Measurements from ENCODE around the gene CHRM2. TPM values are rescaled to one million over a fixed set of nuclear protein-coding genes. Genes with fewer than 3 reads are reported as not detected.

The CHRM2 gene
- total RNA-seq, 4 donors from 2014 or later, result not detected

GRCh38 chr7:136890399-136890798 lies 21.9 kb downstream of the CHRM2 start:
- DNase-seq, result no peak
- H3K4me3 ChIP-seq (replicated peaks in 1 of 3), result no peak overlapping the region
- no peaks in the 10 kb centered on the region for H3K4me1 ChIP-seq
- no peaks in the 10 kb centered on the region for H3K27me3 ChIP-seq
- no peaks in the 10 kb centered on the region for H3K9me3 ChIP-seq
- H3K27ac ChIP-seq, result no peak overlapping the region
- intact Hi-C loops (cut with DNase I), result no loop called here
- no peak for TF ChIP-seq CTCF (IDR thresholded peaks at IDR 0.05)
- TF ChIP-seq POLR2A (IDR thresholded peaks at IDR 0.05), result no peak
- 47 to 72% methylated on average over 3 of the region's 3 CpGs for WGBS, 2 donors
- H3K36me3 ChIP-seq, result no peaks in the 10 kb centered on the region

- intact Hi-C loops (cut with DNase I), result no loop called here
- no peak for DNase-seq
Observed at GRCh38 chr7:136891850-136892249, 23.4 kb downstream of the CHRM2 start.

GRCh38 chr7:136894789-136895188 lies 26.3 kb downstream of the CHRM2 start:
- no peak overlapping the region for H3K27ac ChIP-seq
- no peaks in the 10 kb centered on the region for H3K4me1 ChIP-seq
- TF ChIP-seq POLR2A (IDR thresholded peaks at IDR 0.05) (no peak), CTCF (IDR thresholded peaks at IDR 0.05) (no peak)
- no peak overlapping the region for H3K4me3 ChIP-seq (replicated peaks in 1 of 3)
- DNase-seq, result no peak
- intact Hi-C loops (cut with DNase I), result no loop called here
- no peaks in the 10 kb centered on the region for H3K36me3 ChIP-seq
- 54 to 65% methylated on average over 2 of the region's 2 CpGs for WGBS, 2 donors
- no peaks in the 10 kb centered on the region for H3K9me3 ChIP-seq
- H3K27me3 ChIP-seq, result no peaks in the 10 kb centered on the region

More at GRCh38 chr7:136891850-136892249, 23.4 kb downstream of the CHRM2 start:
- 48 to 67% methylated on average over 1 of the region's 1 CpG for WGBS, 2 donors
- Histone ChIP-seq H3K27me3 (no peaks in the 10 kb centered on the region), H3K4me3 (replicated peaks in 1 of 3) (no peak overlapping the region), H3K9me3 (no peaks in the 10 kb centered on the region), H3K27ac (no peak overlapping the region), H3K4me1 (no peaks in the 10 kb centered on the region), H3K36me3 (no peaks in the 10 kb centered on the region)
- no peak for TF ChIP-seq CTCF (IDR thresholded peaks at IDR 0.05)
- no peak for TF ChIP-seq POLR2A (IDR thresholded peaks at IDR 0.05)

GRCh38 chr7:136897676-136898075 lies 29.2 kb downstream of the CHRM2 start:
- no peak for TF ChIP-seq CTCF (IDR thresholded peaks at IDR 0.05)
- no peak for TF ChIP-seq POLR2A (IDR thresholded peaks at IDR 0.05)

GRCh38 chr7:136900005-136900404 lies 31.6 kb downstream of the CHRM2 start:
- intact Hi-C loops (cut with DNase I), result no loop called here
- 75 to 76% methylated on average over 1 of the region's 1 CpG for WGBS, 2 donors
- Histone ChIP-seq H3K27me3 (no peaks in the 10 kb centered on the region), H3K36me3 (no peaks in the 10 kb centered on the region), H3K4me1 (no peaks in the 10 kb centered on the region), H3K27ac (no peak overlapping the region), H3K9me3 (no peaks in the 10 kb centered on the region), H3K4me3 (replicated peaks in 1 of 3) (no peak overlapping the region)
- TF ChIP-seq POLR2A (IDR thresholded peaks at IDR 0.05) (no peak), CTCF (IDR thresholded peaks at IDR 0.05) (no peak)
- no peak for DNase-seq

More at GRCh38 chr7:136897676-136898075, 29.2 kb downstream of the CHRM2 start:
- Histone ChIP-seq H3K4me3 (replicated peaks in 1 of 3) (no peak overlapping the region), H3K27ac (no peak overlapping the region), H3K4me1 (no peaks in the 10 kb centered on the region), H3K27me3 (no peaks in the 10 kb centered on the region), H3K36me3 (no peaks in the 10 kb centered on the region), H3K9me3 (no peaks in the 10 kb centered on the region)
- DNase-seq, result no peak
- intact Hi-C loops (cut with DNase I), result no loop called here
- 60 to 73% methylated on average over 2 of the region's 2 CpGs for WGBS, 2 donors

All from thyroid gland (tissue), 4 donors.